Measurements from ENCODE around the gene STUM.

STUM gene

GRCh38 chr1:226563666-226564065, 15.1 kb downstream of the STUM start:
- DNase-seq: no peak

- no peak for DNase-seq
Measured at GRCh38 chr1:226565476-226565875, 16.9 kb downstream of the STUM start.

GRCh38 chr1:226566234-226566633, 17.7 kb downstream of the STUM start:
- no peak for DNase-seq

- no peak for DNase-seq
Measured at GRCh38 chr1:226566760-226567159, 18.2 kb downstream of the STUM start.

GRCh38 chr1:226568077-226568831, 19.7 kb downstream of the STUM start:
- no peak for DNase-seq

- DNase-seq: no peak
Measured at GRCh38 chr1:226568975-226569741, 20.6 kb downstream of the STUM start.

- DNase-seq: peak in 1 of 2 experiments; percentile 5
Measured at GRCh38 chr1:226569879-226570547, 21.4 kb downstream of the STUM start.

- DNase-seq: no peak
Measured at GRCh38 chr1:226571893-226572292, 23.3 kb downstream of the STUM start.

GRCh38 chr1:226572325-226572726, 23.8 kb downstream of the STUM start:
- no peak for DNase-seq

- DNase-seq: no peak
Measured at GRCh38 chr1:226574044-226574443, 25.5 kb downstream of the STUM start.

- no peak for DNase-seq
Measured at GRCh38 chr1:226574591-226575435, 26.2 kb downstream of the STUM start.

GRCh38 chr1:226575436-226575720, 26.8 kb downstream of the STUM start:
- DNase-seq: no peak

GRCh38 chr1:226575739-226576378, 27.3 kb downstream of the STUM start:
- no peak for DNase-seq

- no peak for DNase-seq
Measured at GRCh38 chr1:226576601-226577000, 28.0 kb downstream of the STUM start.

GRCh38 chr1:226577401-226578180, 29.0 kb downstream of the STUM start:
- no peak for DNase-seq

GRCh38 chr1:226578946-226579578, 30.5 kb downstream of the STUM start:
- DNase-seq: no peak

GRCh38 chr1:226579781-226580323, 31.3 kb downstream of the STUM start:
- DNase-seq: no peak

- DNase-seq: no peak
Measured at GRCh38 chr1:226580625-226581270, 32.2 kb downstream of the STUM start.

- DNase-seq: no peak
Measured at GRCh38 chr1:226581650-226582330, 33.2 kb downstream of the STUM start.

GRCh38 chr1:226582966-226583365, 34.4 kb downstream of the STUM start:
- DNase-seq: no peak

Data from stimulated activated CD4-positive, alpha-beta T cell treated with anti-CD3 and anti-CD28 coated beads, Interleukin-4, amount 100 ng/mL, for 4 hours (primary cell).